ENCODE data around the gene TSSK3. TPM values are rescaled to one million over a fixed set of nuclear protein-coding genes. Genes with fewer than 3 reads are reported as not detected.

The TSSK3 gene
- total RNA-seq, 1 experiment from 2014 or later: 1.6 TPM

GRCh38 chr1:32367912-32368635, 5.7 kb downstream of the TSSK3 start:
- TF ChIP-seq CTCF (conservative IDR thresholded peaks at IDR 0.05): no peak
- Histone ChIP-seq H2AFZ (ENCODE audit: low read length) (no peak overlapping the region), H3K23ac (ENCODE audit: insufficient read length, low read depth, low read length) (no peak overlapping the region), H3K18ac (ENCODE audit: insufficient read length, low read depth, low read length) (no peak overlapping the region), H3K4ac (ENCODE audit: low read depth, low read length) (no peak overlapping the region), H4K5ac (ENCODE audit: insufficient read length, low read depth, low read length) (no peak overlapping the region), H3K4me2 (ENCODE audit: insufficient read depth, insufficient read length, low read length) (no peak overlapping the region), H3K4me1 (ENCODE audit: insufficient read depth, low read length) (no peaks in the 10 kb centered on the region), H2BK20ac (ENCODE audit: low read depth, low read length, poor library complexity, severe bottlenecking) (no peak overlapping the region), H3K56ac (ENCODE audit: insufficient read length, low read depth, low read length) (no peak overlapping the region), H3T11ph (ENCODE audit: low read length) (no peak overlapping the region), H3K9me3 (ENCODE audit: control insufficient read depth, low read depth, low read length) (no peaks in the 10 kb centered on the region), H4K20me1 (ENCODE audit: control insufficient read depth, insufficient read depth, insufficient read length) (no peaks in the 10 kb centered on the region), H2BK12ac (ENCODE audit: insufficient read length, low read depth, low read length) (no peak overlapping the region), H2BK120ac (ENCODE audit: low read depth, low read length, poor library complexity, severe bottlenecking) (no peak overlapping the region), H3K79me2 (ENCODE audit: insufficient read depth, low read length) (no peaks in the 10 kb centered on the region), H4K8ac (replicated peaks; ENCODE audit: insufficient read length, low read depth, low read length) (no peak overlapping the region), H3K79me1 (ENCODE audit: insufficient read depth, low read depth, low read length, poor library complexity, severe bottlenecking) (no peaks in the 10 kb centered on the region), H3K14ac (ENCODE audit: insufficient read depth, low read length) (no peak overlapping the region), H3K23me2 (ENCODE audit: insufficient read length, low read depth, low read length, poor library complexity, severe bottlenecking) (no peaks in the 10 kb centered on the region), H2BK5ac (ENCODE audit: insufficient read length, low read length) (no peak overlapping the region), H3K27me3 (ENCODE audit: insufficient read depth, low read length) (no peaks in the 10 kb centered on the region), H3K27ac (ENCODE audit: insufficient read length, low read depth, low read length) (no peak overlapping the region), H4K91ac (ENCODE audit: insufficient read length, low read depth, low read length) (no peak overlapping the region), H3K9ac (ENCODE audit: extremely low read depth, insufficient read length, low read length) (no peak overlapping the region), H2AK5ac (ENCODE audit: insufficient read length, low read length) (no peak overlapping the region), H2BK15ac (ENCODE audit: low read depth, low read length) (no peak overlapping the region)
- H3K27ac Mint-ChIP-seq: no peak overlapping the region
- no peaks in the 10 kb centered on the region; a peak in 1 of 4 replicates for H3K4me1 Mint-ChIP-seq
- no CpG with 5 or more reads among the region's 7 CpGs for WGBS (ENCODE audit: extremely low coverage, insufficient read length, low lambda C conversion rate)
- no peak overlapping the region for H3K4me3 Mint-ChIP-seq
- no peak for DNase-seq
- no peaks in the 10 kb centered on the region for H3K9me3 Mint-ChIP-seq
- H3K27me3 Mint-ChIP-seq (ENCODE audit: low read depth): no peaks in the 10 kb centered on the region; the same call in 1 of the 2 replicates
- peaks cover 15 to 78% (median 73%) of the 10 kb centered on the region in 3 experiments for H3K36me3 Mint-ChIP-seq (ENCODE audit: insufficient read depth in 1 of 3, low read depth in 3 of 3)

All from H9 (cell line).